ENCODE measurements around the gene UBAC2. TPM values are rescaled to one million over a fixed set of nuclear protein-coding genes. Genes with fewer than 3 reads are reported as not detected.
"Not testable (repeated sequence)": the region's sequence is repeated elsewhere in the genome, so short reads cannot be mapped to it uniquely, and the experiment has no call there.

Gene UBAC2
- total and polyA plus RNA-seq, 2 donors (not counting 1 experiment from before 2014, with no cell fraction given) = 32.4 to 87.4 TPM

DNA sequence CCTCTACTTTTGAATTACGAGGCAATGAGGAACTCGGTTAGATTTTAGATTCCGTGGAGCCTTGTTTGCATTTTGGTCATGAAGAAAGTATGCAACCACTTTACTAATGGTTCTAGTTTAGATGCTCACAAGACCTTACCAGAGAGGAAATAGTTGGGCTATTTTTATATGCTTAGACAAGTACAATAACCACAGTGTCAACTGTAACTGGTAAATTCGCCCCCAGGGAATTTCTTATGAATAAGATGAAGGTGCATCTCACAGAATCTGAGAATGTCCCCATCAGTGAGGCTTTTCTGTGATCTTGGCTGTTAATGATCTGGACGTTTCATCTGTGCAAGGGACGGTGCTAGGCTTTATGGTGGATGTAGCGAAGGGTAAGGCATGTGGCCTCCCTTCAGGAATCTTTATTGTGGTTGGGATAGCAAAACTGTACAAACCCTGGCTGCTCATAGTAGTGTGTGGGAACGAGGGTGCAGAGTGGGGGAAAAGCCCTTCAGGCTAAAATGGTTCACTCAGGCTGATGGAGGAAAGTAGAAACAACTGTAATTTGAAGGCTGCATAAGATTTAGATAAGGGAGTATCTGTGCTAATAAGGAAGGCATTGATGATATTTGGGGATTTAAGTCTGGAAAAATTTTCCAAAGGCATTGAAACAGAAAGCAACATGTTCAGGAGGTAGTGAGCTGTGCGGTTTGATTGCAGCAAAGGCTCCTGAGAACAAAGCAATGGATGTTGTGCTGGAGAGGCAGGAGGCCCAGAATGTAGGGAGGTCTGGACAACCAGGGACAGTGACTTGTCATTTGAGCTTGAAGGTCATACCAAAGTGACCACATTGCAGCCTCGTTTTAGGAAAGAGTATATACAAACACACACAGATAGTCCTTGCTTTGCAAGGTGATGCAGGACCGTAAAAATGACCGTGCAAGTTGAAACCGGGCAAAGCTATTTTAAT is 28.4 kb downstream of the UBAC2 start:
- TF ChIP-seq, protein P1, sequence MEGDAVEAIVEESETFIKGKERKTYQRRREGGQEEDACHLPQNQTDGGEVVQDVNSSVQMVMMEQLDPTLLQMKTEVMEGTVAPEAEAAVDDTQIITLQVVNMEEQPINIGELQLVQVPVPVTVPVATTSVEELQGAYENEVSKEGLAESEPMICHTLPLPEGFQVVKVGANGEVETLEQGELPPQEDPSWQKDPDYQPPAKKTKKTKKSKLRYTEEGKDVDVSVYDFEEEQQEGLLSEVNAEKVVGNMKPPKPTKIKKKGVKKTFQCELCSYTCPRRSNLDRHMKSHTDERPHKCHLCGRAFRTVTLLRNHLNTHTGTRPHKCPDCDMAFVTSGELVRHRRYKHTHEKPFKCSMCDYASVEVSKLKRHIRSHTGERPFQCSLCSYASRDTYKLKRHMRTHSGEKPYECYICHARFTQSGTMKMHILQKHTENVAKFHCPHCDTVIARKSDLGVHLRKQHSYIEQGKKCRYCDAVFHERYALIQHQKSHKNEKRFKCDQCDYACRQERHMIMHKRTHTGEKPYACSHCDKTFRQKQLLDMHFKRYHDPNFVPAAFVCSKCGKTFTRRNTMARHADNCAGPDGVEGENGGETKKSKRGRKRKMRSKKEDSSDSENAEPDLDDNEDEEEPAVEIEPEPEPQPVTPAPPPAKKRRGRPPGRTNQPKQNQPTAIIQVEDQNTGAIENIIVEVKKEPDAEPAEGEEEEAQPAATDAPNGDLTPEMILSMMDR (conservative IDR thresholded peaks at IDR 0.05 in 1 of 2, IDR thresholded peaks at IDR 0.05 in 1 of 2; ENCODE audit: low read depth in 1 of 2, low read length in 2 of 2) = no peak
- TF ChIP-seq EZH2 (IDR thresholded peaks at IDR 0.05; ENCODE audit: low read length, missing control alignments) = no peak
- Histone ChIP-seq H3K79me2 (ENCODE audit: control insufficient read depth, insufficient read depth, low read length) (peaks cover 12% of the 10 kb centered on the region), H3K27ac (ENCODE audit: insufficient read depth, low read length) (peak overlapping the region; percentile 19), H3K36me3 (ENCODE audit: control insufficient read depth, insufficient read depth, low read length) (no peaks in the 10 kb centered on the region), H3K4me1 (ENCODE audit: control insufficient read depth, extremely low read depth, insufficient read depth, low read length) (peaks cover 5% of the 10 kb centered on the region), H2AFZ (ENCODE audit: low read length) (no peak overlapping the region), H3K27me3 (ENCODE audit: control insufficient read depth, insufficient read depth, low read length) (no peaks in the 10 kb centered on the region), H3K4me2 (ENCODE audit: extremely low read depth, insufficient read depth, low read length) (peak overlapping the region; percentile 7), H3K4me3 (replicated peaks in 1 of 4; ENCODE audit: control extremely low read depth in 1 of 4, insufficient read depth in 1 of 4, low read depth in 3 of 4, low read length in 4 of 4) (no peak overlapping the region), H3K9ac (ENCODE audit: insufficient read depth, low read length) (no peak overlapping the region), H4K20me1 (ENCODE audit: control insufficient read depth, extremely low read depth, insufficient read depth, low read length) (no peaks in the 10 kb centered on the region), H3K9me3 (ENCODE audit: control insufficient read depth, insufficient read depth, low read depth, low read length) (no peaks in the 10 kb centered on the region)
- peak; percentile 36 to 95 for DNase-seq (ENCODE audit: low read depth in 2 of 2)

DNA sequence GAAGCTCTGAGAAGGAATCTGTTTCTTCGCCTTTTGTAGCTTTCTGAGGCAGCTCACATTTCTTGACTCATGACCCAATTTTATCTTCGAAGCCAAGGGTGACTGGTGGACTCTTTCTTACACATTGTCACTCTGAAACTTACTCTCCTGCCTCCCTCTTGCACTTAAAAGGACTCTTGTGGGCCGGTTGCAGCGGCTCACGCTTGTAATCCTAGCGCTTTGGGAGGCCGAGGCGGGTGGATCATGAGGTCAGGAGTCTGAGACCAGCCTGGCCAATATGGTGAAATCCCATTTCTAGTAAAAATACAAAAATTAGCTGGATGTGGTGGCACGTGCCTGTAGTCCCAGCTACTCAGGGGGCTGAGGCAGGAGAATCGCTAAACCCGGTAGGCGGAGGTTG is 29.9 kb downstream of the UBAC2 start:
- H3K79me2 ChIP-seq (ENCODE audit: control insufficient read depth, insufficient read depth, low read length); H3K4me2 ChIP-seq (ENCODE audit: extremely low read depth, insufficient read depth, low read length); DNase-seq (ENCODE audit: low read depth in 2 of 2): not testable (repeated sequence)

DNA sequence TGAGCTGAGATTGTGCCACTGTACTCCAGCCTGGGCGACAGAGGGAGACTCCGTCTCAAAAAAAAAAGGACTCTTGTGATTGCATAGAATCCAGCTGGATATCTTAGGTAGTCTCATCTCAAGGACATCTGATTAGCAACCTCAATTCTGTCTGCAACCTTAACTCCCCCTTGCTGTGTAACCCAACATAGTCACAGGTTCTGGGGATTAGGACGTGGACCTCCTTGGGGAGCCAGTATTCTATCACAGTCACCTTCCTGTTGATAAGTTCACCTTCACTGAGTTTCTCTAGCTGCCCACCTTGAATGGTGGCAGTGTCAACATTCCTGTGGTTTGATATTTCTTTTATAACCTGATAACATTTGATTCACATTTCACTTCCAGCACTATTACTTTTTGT is 30.3 kb downstream of the UBAC2 start:
- Histone ChIP-seq H2AFZ (ENCODE audit: low read length) (no peak overlapping the region), H3K36me3 (ENCODE audit: control insufficient read depth, insufficient read depth, low read length) (no peaks in the 10 kb centered on the region), H3K27ac (ENCODE audit: insufficient read depth, low read length) (no peak overlapping the region), H4K20me1 (ENCODE audit: control insufficient read depth, extremely low read depth, insufficient read depth, low read length) (no peaks in the 10 kb centered on the region), H3K27me3 (ENCODE audit: control insufficient read depth, insufficient read depth, low read length) (no peaks in the 10 kb centered on the region), H3K9me3 (ENCODE audit: control insufficient read depth, insufficient read depth, low read depth, low read length) (no peaks in the 10 kb centered on the region), H3K9ac (ENCODE audit: insufficient read depth, low read length) (no peak overlapping the region), H3K4me2 (ENCODE audit: extremely low read depth, insufficient read depth, low read length) (no peak overlapping the region), H3K79me2 (ENCODE audit: control insufficient read depth, insufficient read depth, low read length) (peaks cover 7% of the 10 kb centered on the region), H3K4me1 (ENCODE audit: control insufficient read depth, extremely low read depth, insufficient read depth, low read length) (peaks cover 5% of the 10 kb centered on the region), H3K4me3 (replicated peaks in 1 of 4; ENCODE audit: control extremely low read depth in 1 of 4, insufficient read depth in 1 of 4, low read depth in 3 of 4, low read length in 4 of 4) (no peak overlapping the region)
- TF ChIP-seq, protein P1 (conservative IDR thresholded peaks at IDR 0.05 in 1 of 2, IDR thresholded peaks at IDR 0.05 in 1 of 2; ENCODE audit: low read depth in 1 of 2, low read length in 2 of 2) = no peak
- TF ChIP-seq EZH2 (IDR thresholded peaks at IDR 0.05; ENCODE audit: low read length, missing control alignments) = no peak
- no peak for DNase-seq (ENCODE audit: low read depth in 2 of 2)

More for the DNA sequence above, 29.9 kb downstream of the UBAC2 start:
- H2AFZ ChIP-seq (ENCODE audit: low read length); H3K27me3 ChIP-seq (ENCODE audit: control insufficient read depth, insufficient read depth, low read length); H3K36me3 ChIP-seq (ENCODE audit: control insufficient read depth, insufficient read depth, low read length); H3K9ac ChIP-seq (ENCODE audit: insufficient read depth, low read length); H3K9me3 ChIP-seq (ENCODE audit: control insufficient read depth, insufficient read depth, low read depth, low read length); H3K4me1 ChIP-seq (ENCODE audit: control insufficient read depth, extremely low read depth, insufficient read depth, low read length); H3K27ac ChIP-seq (ENCODE audit: insufficient read depth, low read length); H3K4me3 ChIP-seq (replicated peaks in 1 of 4; ENCODE audit: control extremely low read depth in 1 of 4, insufficient read depth in 1 of 4, low read depth in 3 of 4, low read length in 4 of 4); H4K20me1 ChIP-seq (ENCODE audit: control insufficient read depth, extremely low read depth, insufficient read depth, low read length): not testable (repeated sequence)

Data from fibroblast of lung (primary cell).